ENCODE results near the gene PRKAR2A.

PRKAR2A gene

DNA sequence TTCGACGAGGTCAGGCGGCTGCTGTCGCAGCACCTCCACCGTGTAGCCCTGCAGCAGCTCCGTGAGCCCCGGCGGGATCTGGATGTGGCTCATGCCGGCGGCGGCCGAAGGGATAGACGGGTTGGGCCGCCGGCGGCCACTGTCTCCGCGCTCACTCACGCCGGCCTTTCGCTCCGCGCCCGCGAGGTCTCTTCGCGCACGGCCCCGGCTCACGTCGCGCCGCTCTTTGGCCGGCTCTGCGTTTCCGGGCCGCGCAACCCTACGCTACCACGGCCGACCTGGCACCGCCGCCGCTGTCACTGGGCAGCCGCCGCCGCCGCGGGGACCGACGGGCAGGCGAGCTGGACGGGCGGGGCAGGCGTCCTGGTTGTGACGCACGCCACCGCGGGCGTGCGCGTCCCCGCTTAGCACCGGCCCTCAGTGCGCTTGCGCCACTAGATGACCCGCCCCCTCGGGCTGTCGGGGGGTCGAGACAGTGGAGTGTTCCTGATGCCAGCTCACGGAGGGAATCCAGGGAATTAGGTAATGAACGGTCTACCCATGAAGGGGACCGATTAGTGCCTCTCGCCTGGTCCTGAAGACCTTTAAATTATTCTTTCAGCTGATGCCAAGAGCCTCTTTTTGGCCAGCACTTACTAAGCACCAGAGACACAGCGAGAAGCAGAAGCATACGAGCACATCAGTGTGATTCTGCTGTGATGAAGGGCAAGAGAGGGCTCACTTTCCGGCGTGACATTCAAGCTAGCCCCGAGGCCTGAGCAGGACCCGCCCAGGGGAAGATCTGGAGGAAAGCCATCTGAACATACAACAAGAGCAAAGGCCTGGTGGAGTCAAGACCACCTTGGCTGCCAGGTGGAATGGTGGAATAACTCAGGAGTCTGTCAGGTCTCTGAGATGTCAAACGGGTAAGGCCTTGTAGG, at the start of gene PRKAR2A:
Gene PRKAR2A, minus strand, starts transcription at position 371 of the 920 bp plus-strand sequence. Its CDS starts 278 bp downstream, at position 93.
- peak; percentile 89 for DNase-seq

- DNase-seq: no peak
Observed at GRCh38 chr3:48896936-48897335, 49.3 kb upstream of the PRKAR2A start.

GRCh38 chr3:48894516-48894915, 46.8 kb upstream of the PRKAR2A start:
- DNase-seq: no peak

DNA sequence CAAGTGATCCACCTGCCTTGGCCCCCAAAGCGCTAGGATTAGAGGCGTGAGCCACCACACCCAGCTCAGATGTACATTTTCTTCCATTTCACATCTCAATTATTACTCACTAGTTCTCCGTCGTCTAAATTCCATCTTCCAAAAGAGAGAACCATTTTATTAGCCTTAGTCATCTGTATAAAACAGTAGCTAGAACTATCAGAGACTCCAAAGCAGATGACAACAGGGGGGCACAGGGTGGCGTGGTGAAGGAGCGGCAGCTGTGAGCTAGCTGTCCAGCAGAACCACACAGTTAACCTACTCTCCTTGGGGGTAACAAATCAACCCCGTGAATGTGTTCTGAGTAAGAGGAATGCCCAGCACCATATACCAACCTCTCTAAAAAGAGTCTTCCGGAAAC, 43.9 kb upstream of the PRKAR2A start:
- DNase-seq: no peak

GRCh38 chr3:48885753-48886152, 38.1 kb upstream of the PRKAR2A start:
- no peak for DNase-seq

DNA sequence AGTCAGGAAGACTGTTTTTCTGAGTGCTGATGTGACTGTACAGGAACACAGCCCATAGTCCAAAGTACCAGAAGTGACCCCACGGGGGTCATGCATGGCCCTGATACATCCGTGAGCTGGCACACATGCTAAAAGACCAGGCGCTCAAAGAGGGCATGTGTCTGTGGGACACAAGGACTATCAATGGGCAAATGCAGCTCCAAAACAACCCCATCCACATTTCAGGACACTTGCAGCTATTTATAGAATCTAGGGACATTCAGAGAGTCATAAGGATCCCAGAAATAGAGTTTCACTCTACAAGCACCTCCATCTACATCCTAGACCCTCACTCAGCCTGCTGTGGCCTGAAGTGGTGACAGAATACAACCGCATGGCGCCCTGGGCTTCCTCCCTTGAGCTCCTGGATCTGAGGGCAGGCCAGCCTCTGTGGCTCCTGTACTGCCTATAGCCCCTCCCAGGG, 34.0 kb upstream of the PRKAR2A start:
- DNase-seq: no peak

- DNase-seq: no peak
Observed at GRCh38 chr3:48881006-48881405, 33.3 kb upstream of the PRKAR2A start.

- no peak for DNase-seq
Observed at GRCh38 chr3:48879994-48880377, 32.3 kb upstream of the PRKAR2A start.

GRCh38 chr3:48879307-48879993, 31.8 kb upstream of the PRKAR2A start:
- DNase-seq: no peak

DNA sequence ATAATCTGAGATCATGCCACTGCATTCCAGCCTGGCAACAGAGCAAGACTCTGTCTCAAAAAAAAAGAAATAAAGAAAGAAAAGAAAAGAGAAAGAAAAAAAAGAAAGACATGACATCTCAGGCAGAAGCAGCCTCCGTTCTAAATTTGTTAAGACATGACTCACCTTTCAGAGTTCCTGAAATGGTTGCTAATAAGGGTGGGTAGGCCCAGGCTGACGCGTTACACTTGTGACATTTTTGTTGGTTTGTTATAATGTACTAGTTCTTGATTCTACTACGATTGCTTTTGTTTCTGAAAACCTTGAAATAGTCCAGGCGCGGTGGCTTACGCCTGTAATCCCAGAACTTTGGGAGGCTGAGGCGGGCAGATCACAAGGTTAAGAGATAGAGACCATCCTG, 30.0 kb upstream of the PRKAR2A start:
- DNase-seq: no peak

DNA sequence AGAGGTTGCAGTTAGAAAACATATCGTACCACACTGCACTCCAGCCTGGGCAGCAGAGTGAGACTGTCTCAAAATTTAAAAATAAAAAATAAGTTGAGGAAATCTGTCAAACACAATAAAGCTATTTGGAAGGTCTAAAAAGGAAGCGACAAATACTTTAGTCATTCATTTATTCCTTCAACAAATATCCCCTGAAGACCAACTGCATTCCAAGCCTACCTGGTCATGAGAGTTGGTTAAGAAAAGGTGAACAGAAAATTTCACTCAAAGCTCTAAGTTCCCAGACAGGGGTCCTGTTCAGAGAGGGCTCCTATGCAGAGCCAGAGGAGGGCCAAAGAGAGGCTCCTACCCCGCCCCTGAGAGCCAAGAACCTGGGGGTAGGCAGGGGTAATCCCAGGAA, 15.4 kb upstream of the PRKAR2A start:
- DNase-seq: no peak

DNA sequence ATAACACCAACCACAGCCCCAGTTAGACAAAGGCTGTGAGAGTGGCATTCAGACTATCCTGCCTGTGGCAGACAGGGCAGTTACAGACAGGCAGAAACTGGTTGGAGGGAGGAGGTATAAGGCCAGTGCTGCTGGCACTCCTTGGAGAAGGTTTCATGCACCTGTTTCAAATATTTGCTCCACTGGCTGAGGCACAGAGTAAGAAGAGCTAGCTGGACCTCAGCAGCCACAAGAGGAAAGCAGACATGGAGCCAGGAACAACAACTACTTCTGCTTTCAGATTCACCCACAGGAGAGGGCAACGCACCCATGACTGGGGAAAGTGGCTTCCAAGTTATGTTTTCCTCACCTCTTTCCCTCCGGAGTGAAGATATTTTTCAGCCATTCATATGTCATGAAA, 11.5 kb upstream of the PRKAR2A start:
- no peak for DNase-seq

GRCh38 chr3:48858709-48859108, 11.0 kb upstream of the PRKAR2A start:
- no peak for DNase-seq

- DNase-seq: no peak
Observed at GRCh38 chr3:48857641-48858040, 10.0 kb upstream of the PRKAR2A start.

GRCh38 chr3:48856469-48856868, 8.8 kb upstream of the PRKAR2A start:
- no peak for DNase-seq

DNA sequence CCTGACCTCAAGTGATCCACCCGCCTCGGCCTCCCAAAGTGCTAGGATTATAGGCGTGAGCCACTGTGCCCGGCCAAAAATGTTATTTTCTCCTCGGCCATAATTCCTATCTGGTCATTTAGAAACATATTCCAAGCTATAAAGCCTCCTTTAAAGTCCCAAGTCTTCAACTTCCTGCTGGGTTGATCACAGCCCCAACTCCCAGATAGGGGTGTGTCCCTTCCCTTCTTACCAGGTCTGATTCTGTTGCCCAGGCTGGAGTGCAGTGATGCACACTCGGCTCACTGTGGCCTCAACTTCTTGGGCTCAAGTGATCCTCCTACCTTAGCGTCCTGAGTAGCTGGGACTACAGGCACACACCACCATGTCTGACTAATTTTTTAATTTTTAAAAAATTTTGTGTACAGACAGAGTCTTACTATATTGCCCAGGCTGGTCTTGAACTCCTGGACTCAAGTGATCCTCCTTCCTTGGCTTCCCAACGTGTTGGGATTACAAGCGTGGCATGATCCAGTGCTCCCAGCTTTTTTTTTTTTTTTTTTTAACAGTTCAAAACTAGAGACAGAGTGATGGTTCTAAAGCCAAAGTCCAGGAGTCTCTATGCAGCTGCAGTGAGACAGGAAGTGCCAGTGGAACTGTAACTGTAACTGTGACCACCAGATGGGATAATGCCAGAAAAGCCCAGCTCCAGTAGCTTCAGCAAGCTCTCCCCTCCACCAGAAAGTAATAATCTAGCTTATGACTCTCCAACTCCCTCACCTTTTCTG, 8.2 kb upstream of the PRKAR2A start:
- no peak for DNase-seq

DNA sequence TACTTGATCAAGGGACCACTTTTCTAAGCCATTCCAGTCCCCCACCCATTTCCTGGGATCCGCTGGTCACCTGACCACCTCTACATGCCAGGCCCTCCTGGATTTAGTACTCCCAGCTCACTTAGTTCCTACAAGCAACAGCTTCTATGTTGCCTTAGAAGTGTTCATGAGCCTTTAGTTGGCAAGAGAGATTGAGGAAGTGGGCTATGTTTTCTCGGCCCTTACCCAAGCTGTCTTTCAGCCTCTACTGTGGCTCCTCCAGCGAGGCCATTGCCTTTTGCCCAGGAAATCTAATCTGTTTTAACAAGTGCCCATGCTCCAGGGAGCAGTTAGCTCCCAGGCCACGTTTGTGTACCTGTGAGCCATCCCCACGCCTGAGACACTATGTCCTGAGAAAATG, 4.5 kb upstream of the PRKAR2A start:
- DNase-seq: no peak

DNA sequence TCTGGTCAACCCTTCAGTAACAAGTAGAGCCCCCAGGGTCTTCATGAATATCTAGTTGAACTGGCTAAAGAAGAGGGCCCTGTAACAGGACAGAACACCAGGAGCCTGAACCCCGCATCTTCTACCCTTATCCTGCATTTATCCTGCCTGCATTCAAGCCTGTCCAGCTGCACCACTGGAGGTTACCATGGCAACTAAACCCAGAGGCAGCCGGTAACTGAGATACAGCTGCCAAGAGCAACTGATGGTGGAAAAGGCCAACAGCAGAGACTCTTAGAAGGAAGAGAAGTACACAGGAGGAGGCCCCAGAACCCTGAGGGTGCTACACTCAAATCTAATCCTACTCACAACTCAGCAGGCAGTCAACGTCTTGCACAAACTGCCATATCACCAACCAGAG, 3.7 kb upstream of the PRKAR2A start:
- no peak for DNase-seq

DNA sequence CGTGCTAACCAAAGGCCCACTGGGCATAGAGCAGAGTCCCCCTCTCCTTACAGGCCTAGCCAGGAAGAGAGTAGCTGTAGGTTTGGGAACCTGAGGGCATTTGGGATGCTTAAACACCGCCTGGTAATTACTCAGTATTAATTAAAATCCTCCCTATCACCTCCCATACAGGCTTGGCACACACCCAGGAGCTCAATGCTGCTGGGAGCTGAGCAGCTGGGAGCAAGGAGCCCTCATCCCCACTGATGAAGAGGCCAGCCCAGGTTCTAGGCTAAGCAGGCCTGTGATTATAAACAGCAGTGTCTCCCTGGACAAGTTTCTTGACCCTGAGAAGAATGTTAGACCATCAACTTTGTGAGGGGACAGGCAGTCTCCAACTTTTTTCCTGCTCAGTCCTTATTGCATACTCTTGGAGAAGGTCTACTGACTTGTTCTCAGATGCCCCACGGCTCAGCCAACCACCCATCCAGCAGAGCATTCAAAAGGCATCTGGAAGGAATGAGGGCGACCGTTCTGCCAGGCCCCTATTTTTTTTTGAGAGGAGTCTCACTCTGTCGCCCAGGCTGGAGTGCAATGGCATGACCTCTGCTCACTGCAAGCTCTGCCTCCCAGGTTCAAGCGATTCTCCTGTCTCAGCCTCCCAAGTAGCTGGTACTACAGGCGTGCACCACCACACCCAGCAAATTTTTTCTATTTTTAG, 1.3 kb upstream of the PRKAR2A start:
- DNase-seq: no peak

DNA sequence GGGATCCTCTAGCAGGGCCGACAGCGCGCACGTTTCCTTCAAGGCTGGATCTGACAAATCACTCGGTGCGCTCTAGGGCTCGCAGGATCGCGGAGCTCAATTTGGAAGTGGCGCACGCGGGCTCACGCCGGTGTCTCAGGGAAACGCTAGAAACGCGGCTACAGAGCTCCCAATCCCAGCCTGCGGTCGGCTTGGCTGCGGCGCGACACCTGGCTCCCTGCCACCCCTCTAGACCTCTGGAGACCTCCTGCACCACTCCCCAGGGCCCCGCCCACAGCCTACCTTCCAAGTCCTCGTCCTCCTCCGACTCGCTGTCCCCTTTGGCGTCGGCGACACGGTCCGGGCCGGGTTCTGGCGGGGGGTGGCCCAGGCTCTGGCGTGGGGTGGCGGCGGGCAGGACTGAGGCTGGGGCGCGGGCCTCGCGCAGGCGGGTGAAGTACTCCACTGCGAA, 596 bp downstream of the PRKAR2A start:
- peak; percentile 58 for DNase-seq

- no peak for DNase-seq
Observed at GRCh38 chr3:48845170-48845569, 2.5 kb downstream of the PRKAR2A start.

GRCh38 chr3:48837163-48837562, 10.5 kb downstream of the PRKAR2A start:
- DNase-seq: no peak
